Ectodermal cell (in vitro differentiated cells): ENCODE data around the gene TRPM2. TPM values are rescaled to one million over a fixed set of nuclear protein-coding genes. Genes with fewer than 3 reads are reported as not detected.

Experiments used
- H3K27ac ChIP-seq: 2 replicates; pipeline ENCODE4 v1.7.0; 2013; ENCODE audit warnings: mild to moderate bottlenecking, low read depth, low read length; ENCODE audit not compliant: insufficient read depth, poor library complexity, severe bottlenecking
- H3K27me3 ChIP-seq: 2 replicates; pipeline ENCODE4 v1.7.0; 2013; ENCODE audit warnings: mild to moderate bottlenecking, low read length; ENCODE audit not compliant: insufficient read depth, control insufficient read depth, poor library complexity, severe bottlenecking
- H3K36me3 ChIP-seq: one replicate; pipeline ENCODE4 v1.7.0; 2013; ENCODE audit warnings: low read length; ENCODE audit not compliant: control insufficient read depth, insufficient read depth
- H3K4me1 ChIP-seq: one replicate; pipeline ENCODE4 v1.7.0; 2013; ENCODE audit warnings: low read length; ENCODE audit not compliant: control insufficient read depth, insufficient read depth
- H3K4me3 ChIP-seq: 2 replicates; pipeline ENCODE4 v1.7.0; 2013; ENCODE audit warnings: low read depth, low read length, control low read depth; ENCODE audit not compliant: insufficient read depth
- H3K9me3 ChIP-seq: 2 replicates; pipeline ENCODE4 v1.7.0; 2013; ENCODE audit warnings: mild to moderate bottlenecking, low read length, moderate library complexity; ENCODE audit not compliant: control insufficient read depth
- WGBS, 2 experiments: methylation state at CpG; one replicate each; pipeline ENCODE4 v1.1.7; 2013; ENCODE audit warnings: missing lambda C conversion rate in 2 of 2; 5-methylcytosine and 5-hydroxymethylcytosine counted together
- polyA plus RNA-seq, 4 experiments: library from polyadenylated mRNA; stranded (reverse); fragments of 50-300 nt; gene quantifications; one replicate each; pipeline ENCODE4 v1.2.3, GENCODE V29; 2013

Gene TRPM2
- not detected for polyA plus RNA-seq (2013, experiment 1 of 4)
- polyA plus RNA-seq (2013, experiment 2 of 4), result 0.14 TPM
- polyA plus RNA-seq (2013, experiment 3 of 4), result not detected
- 0.04 TPM for polyA plus RNA-seq (2013, experiment 4 of 4)

GRCh38 chr21:44353191-44353970 is at the start of gene TRPM2:
Gene TRPM2 (plus strand): TSS chr21:44353621. CDS start chr21:44353701, 80 bp downstream.
- WGBS, 2 experiments, result 92 to 94% methylated on average over 21 of the region's 21 CpGs
- H3K27me3 ChIP-seq, result no peaks in the 10 kb centered on the region

GRCh38 chr21:44304011-44304616 is 49.3 kb upstream of the TRPM2 start:
- no peak overlapping the region for H3K27ac ChIP-seq
- WGBS, 2 experiments, result 76 to 78% methylated on average over 16 of the region's 16 CpGs

More at GRCh38 chr21:44353191-44353970, at the start of gene TRPM2:
- no peaks in the 10 kb centered on the region for H3K4me1 ChIP-seq
- H3K4me3 ChIP-seq, result no peak within 1 kb of the TSS
- H3K9me3 ChIP-seq, result no peaks in the 10 kb centered on the region
- no peak within 1 kb of the TSS for H3K27ac ChIP-seq
- no peaks in the 10 kb centered on the region for H3K36me3 ChIP-seq

GRCh38 chr21:44304877-44305293 is 48.5 kb upstream of the TRPM2 start:
- Histone ChIP-seq H3K27ac (no peak overlapping the region), H3K4me1 (peaks cover 25% of the 10 kb centered on the region)
- WGBS, 2 experiments, result 83 to 84% methylated on average over 8 of the region's 8 CpGs

More at GRCh38 chr21:44304011-44304616, 49.3 kb upstream of the TRPM2 start:
- Histone ChIP-seq H3K27me3 (peaks cover 5% of the 10 kb centered on the region), H3K36me3 (no peaks in the 10 kb centered on the region), H3K4me3 (no peak overlapping the region), H3K9me3 (no peaks in the 10 kb centered on the region), H3K4me1 (peaks cover 25% of the 10 kb centered on the region)

GRCh38 chr21:44305691-44306090 is 47.7 kb upstream of the TRPM2 start:
- WGBS, 2 experiments, result 91 to 93% methylated on average over 9 of the region's 9 CpGs
- H3K27ac ChIP-seq, result no peak overlapping the region
- H3K9me3 ChIP-seq, result no peaks in the 10 kb centered on the region
- H3K36me3 ChIP-seq, result no peaks in the 10 kb centered on the region
- H3K4me1 ChIP-seq, result peaks cover 25% of the 10 kb centered on the region
- H3K27me3 ChIP-seq, result no peaks in the 10 kb centered on the region
- H3K4me3 ChIP-seq, result no peak overlapping the region

More at GRCh38 chr21:44304877-44305293, 48.5 kb upstream of the TRPM2 start:
- no peak overlapping the region for H3K4me3 ChIP-seq
- no peaks in the 10 kb centered on the region for H3K9me3 ChIP-seq
- H3K36me3 ChIP-seq, result no peaks in the 10 kb centered on the region
- no peaks in the 10 kb centered on the region for H3K27me3 ChIP-seq

GRCh38 chr21:44306936-44307704 is 46.3 kb upstream of the TRPM2 start:
- H3K27ac ChIP-seq, result no peak overlapping the region
- no peaks in the 10 kb centered on the region for H3K9me3 ChIP-seq
- H3K4me3 ChIP-seq, result no peak overlapping the region
- no peaks in the 10 kb centered on the region for H3K27me3 ChIP-seq
- peaks cover 25% of the 10 kb centered on the region for H3K4me1 ChIP-seq
- H3K36me3 ChIP-seq, result peaks cover 12% of the 10 kb centered on the region
- 90 to 93% methylated on average over 21 of the region's 21 CpGs for WGBS, 2 experiments

GRCh38 chr21:44310628-44311507 is 42.6 kb upstream of the TRPM2 start:
- no peak overlapping the region for H3K27ac ChIP-seq
- peaks cover 23% of the 10 kb centered on the region for H3K36me3 ChIP-seq
- H3K4me1 ChIP-seq, result peaks cover 8% of the 10 kb centered on the region
- 93 to 96% methylated on average over 28 of the region's 28 CpGs for WGBS, 2 experiments
- no peak overlapping the region for H3K4me3 ChIP-seq
- no peaks in the 10 kb centered on the region for H3K27me3 ChIP-seq
- no peaks in the 10 kb centered on the region for H3K9me3 ChIP-seq

- 95% methylated on average over 22 of the region's 22 CpGs for WGBS, 2 experiments
- no peak overlapping the region for H3K27ac ChIP-seq
- no peak overlapping the region for H3K4me3 ChIP-seq
- no peaks in the 10 kb centered on the region for H3K27me3 ChIP-seq
- peaks cover 1% of the 10 kb centered on the region for H3K4me1 ChIP-seq
- H3K9me3 ChIP-seq, result no peaks in the 10 kb centered on the region
- peaks cover 23% of the 10 kb centered on the region for H3K36me3 ChIP-seq
Observed at GRCh38 chr21:44312089-44312488, 41.3 kb upstream of the TRPM2 start.

- Histone ChIP-seq H3K27ac (no peak overlapping the region), H3K4me1 (no peaks in the 10 kb centered on the region), H3K27me3 (no peaks in the 10 kb centered on the region), H3K4me3 (no peak overlapping the region), H3K36me3 (peaks cover 23% of the 10 kb centered on the region), H3K9me3 (no peaks in the 10 kb centered on the region)
- 95 to 96% methylated on average over 19 of the region's 19 CpGs for WGBS, 2 experiments
Observed at GRCh38 chr21:44312716-44313115, 40.7 kb upstream of the TRPM2 start.

- H3K27ac ChIP-seq, result no peak overlapping the region
- H3K36me3 ChIP-seq, result peaks cover 23% of the 10 kb centered on the region
- 95% methylated on average over 13 of the region's 13 CpGs for WGBS, 2 experiments
- no peaks in the 10 kb centered on the region for H3K4me1 ChIP-seq
- no peaks in the 10 kb centered on the region for H3K27me3 ChIP-seq
- H3K9me3 ChIP-seq, result no peaks in the 10 kb centered on the region
- H3K4me3 ChIP-seq, result no peak overlapping the region
Observed at GRCh38 chr21:44313451-44313850, 40.0 kb upstream of the TRPM2 start.
